ENCODE measurements around the gene PRR36. TPM values are rescaled to one million over a fixed set of nuclear protein-coding genes. Genes with fewer than 3 reads are reported as not detected.
"Not testable (repeated sequence)": the region's sequence is repeated elsewhere in the genome, so short reads cannot be mapped to it uniquely, and the experiment has no call there.

Gene PRR36
- polyA plus RNA-seq (ENCODE audit: insufficient read length in 4 of 4), result 10 to 100 TPM in 1 of 4 donors, 1 to 10 TPM in 3; 3.7 to 12.5 (median 7.2) TPM

- DNase-seq (ENCODE audit: low read depth in 4 of 4, low spot score in 2 of 4), result no peak
Measured at GRCh38 chr19:7874076-7874896, at the start of gene PRR36. PRR36 (minus strand) TSS chr19:7874390; CDS start chr19:7873689, 701 bp downstream.

- no peak for DNase-seq (ENCODE audit: low read depth in 4 of 4, low spot score in 2 of 4)
Measured at GRCh38 chr19:7923295-7924191, 49.4 kb upstream of the PRR36 start.

- no peak for DNase-seq (ENCODE audit: low read depth in 4 of 4, low spot score in 2 of 4)
Measured at GRCh38 chr19:7922836-7923195, 48.6 kb upstream of the PRR36 start.

GRCh38 chr19:7921967-7922835 lies 48.0 kb upstream of the PRR36 start:
- no peak for DNase-seq (ENCODE audit: low read depth in 4 of 4, low spot score in 2 of 4)

GRCh38 chr19:7921302-7921966 lies 47.2 kb upstream of the PRR36 start:
- no peak for DNase-seq (ENCODE audit: low read depth in 4 of 4, low spot score in 2 of 4)

GRCh38 chr19:7920519-7921301 lies 46.5 kb upstream of the PRR36 start:
- peak; percentile 81 to 90 (median 86) for DNase-seq (ENCODE audit: low read depth in 4 of 4, low spot score in 2 of 4)

GRCh38 chr19:7919610-7920518 lies 45.7 kb upstream of the PRR36 start, which contains the start of gene SNAPC2:
SNAPC2 (plus strand) TSS chr19:7920338; CDS start chr19:7920367, 29 bp downstream.
- DNase-seq (ENCODE audit: low read depth in 4 of 4, low spot score in 2 of 4), result peak; percentile 86 to 90 (median 88)

- no peak for DNase-seq (ENCODE audit: low read depth in 4 of 4, low spot score in 2 of 4)
Measured at GRCh38 chr19:7918615-7919421, 44.6 kb upstream of the PRR36 start.

- not testable (repeated sequence) for DNase-seq (ENCODE audit: low read depth in 4 of 4, low spot score in 2 of 4)
Measured at GRCh38 chr19:7918062-7918614, 43.9 kb upstream of the PRR36 start.

GRCh38 chr19:7917267-7918061 lies 43.3 kb upstream of the PRR36 start:
- no peak for DNase-seq (ENCODE audit: low read depth in 4 of 4, low spot score in 2 of 4)

GRCh38 chr19:7916955-7917266 lies 42.7 kb upstream of the PRR36 start:
- no peak for DNase-seq (ENCODE audit: low read depth in 4 of 4, low spot score in 2 of 4)

- DNase-seq (ENCODE audit: low read depth in 4 of 4, low spot score in 2 of 4), result no peak
Measured at GRCh38 chr19:7916103-7916954, 42.1 kb upstream of the PRR36 start.

- DNase-seq (ENCODE audit: low read depth in 4 of 4, low spot score in 2 of 4), result no peak
Measured at GRCh38 chr19:7915250-7916102, 41.3 kb upstream of the PRR36 start.

- no peak for DNase-seq (ENCODE audit: low read depth in 4 of 4, low spot score in 2 of 4)
Measured at GRCh38 chr19:7914598-7915045, 40.4 kb upstream of the PRR36 start, which contains the start of gene TGFBR3L. TGFBR3L (plus strand) TSS chr19:7914830.
